ENCODE results near the gene SCN5A.

GRCh38 chr3:38561746-38562466 is 87.6 kb downstream of the SCN5A start:
- no peak for TF ChIP-seq CTCF (IDR thresholded peaks at IDR 0.05; ENCODE audit: poor library complexity)
- no peak for TF ChIP-seq EZH2 (IDR thresholded peaks at IDR 0.05; ENCODE audit: borderline replicate concordance)
- no peak for TF ChIP-seq EZH2phosphoT487 (IDR thresholded peaks at IDR 0.05; ENCODE audit: low read depth, severe bottlenecking, unreplicated experiment)

All from hepatocyte (in vitro differentiated cells).